ENCODE data around the gene TENT4A.

GRCh38 chr5:6750951-6751685, 37.9 kb downstream of the TENT4A start:
- TF ChIP-seq RARB (CRISPR knock-in tag; IDR thresholded peaks at IDR 0.05) (no peak), PATZ1 (CRISPR knock-in tag; IDR thresholded peaks at IDR 0.05; ENCODE audit: borderline replicate concordance) (no peak), ZC3H10 (CRISPR knock-in tag; IDR thresholded peaks at IDR 0.05) (no peak), ISL1 (CRISPR knock-in tag; IDR thresholded peaks at IDR 0.05) (no peak), ZFP3 (CRISPR knock-in tag; IDR thresholded peaks at IDR 0.05) (no peak), PPARA (CRISPR knock-in tag; IDR thresholded peaks at IDR 0.05; ENCODE audit: borderline replicate concordance) (no peak)
